Kasumi-1 (cell line): Measurements from ENCODE around the gene RNASE11.
"Not testable (repeated sequence)": the region's sequence is repeated elsewhere in the genome, so short reads cannot be mapped to it uniquely, and the experiment has no call there.

ENCODE experiments used
- DNase-seq, 2 experiments: peaks; one replicate each; lab custom pipeline; 2025; lab: John Stamatoyannopoulos, UW

Gene RNASE11

GRCh38 chr14:20580242-20580641 is 7.6 kb downstream of the RNASE11 start:
- no peak for DNase-seq

DNA sequence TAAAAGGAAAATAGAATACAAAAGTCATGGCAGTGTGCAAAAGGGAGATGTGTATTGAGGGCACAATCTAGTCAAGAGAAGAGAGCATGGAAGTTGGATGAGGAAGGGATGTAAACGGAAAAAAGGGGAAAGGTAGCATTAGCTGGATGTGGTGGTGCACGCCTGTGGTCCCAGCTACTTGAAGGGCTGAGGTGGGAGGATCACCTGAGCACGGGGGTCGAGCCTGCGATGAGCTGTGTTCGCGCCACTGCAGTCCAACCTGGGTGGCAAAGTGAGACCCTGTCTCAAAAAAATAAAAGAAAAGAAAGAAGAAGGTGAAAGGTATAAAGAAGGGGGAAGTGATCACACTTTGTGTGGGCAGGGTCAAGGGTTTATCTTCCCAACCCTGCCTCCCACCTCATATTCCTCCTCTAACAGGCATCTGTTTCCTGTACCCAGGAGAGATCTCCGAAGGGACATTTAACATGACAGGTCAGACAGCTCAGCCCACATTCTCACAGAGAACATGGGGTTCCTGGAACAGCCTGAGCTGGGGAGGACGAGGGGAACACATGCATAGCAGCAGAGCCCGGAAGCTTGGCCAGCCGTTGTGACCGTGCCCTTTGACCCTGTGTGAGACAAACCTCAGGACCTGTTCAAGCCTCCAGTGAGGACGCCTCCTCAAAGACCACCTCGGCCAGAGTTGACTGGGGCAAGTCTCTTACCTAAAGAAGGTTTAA is 8.9 kb downstream of the RNASE11 start:
- DNase-seq = no peak

GRCh38 chr14:20578325-20578724 is 9.5 kb downstream of the RNASE11 start:
- DNase-seq = no peak

DNA sequence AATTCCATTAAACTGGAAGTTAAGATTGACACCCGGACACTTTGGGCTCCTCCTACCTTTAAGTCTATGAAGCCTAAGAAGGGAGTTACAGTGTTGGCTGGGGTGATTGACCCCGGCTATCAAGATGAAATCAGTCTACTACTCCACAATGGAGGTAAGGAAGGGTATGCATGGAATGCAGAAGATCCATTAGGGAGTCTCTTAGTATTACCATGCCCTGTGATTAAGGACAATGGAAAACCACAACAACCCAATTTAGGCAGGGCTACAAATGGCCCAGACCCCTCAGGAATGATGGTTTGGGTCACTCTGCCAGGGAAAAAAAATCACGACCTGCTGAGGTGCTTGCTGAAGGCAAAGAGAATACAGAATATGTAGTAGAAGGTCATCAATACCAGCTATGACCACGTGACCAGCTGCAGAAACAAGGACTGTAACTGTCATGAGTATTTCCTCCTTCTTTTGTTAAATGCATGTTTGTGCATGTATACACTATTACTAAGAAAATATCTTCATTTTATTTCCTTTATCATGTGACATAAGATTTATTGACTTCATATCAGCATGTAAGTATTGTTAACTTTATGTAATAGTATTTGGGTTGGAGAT is 15.3 kb downstream of the RNASE11 start:
- not testable (repeated sequence) for DNase-seq

DNA sequence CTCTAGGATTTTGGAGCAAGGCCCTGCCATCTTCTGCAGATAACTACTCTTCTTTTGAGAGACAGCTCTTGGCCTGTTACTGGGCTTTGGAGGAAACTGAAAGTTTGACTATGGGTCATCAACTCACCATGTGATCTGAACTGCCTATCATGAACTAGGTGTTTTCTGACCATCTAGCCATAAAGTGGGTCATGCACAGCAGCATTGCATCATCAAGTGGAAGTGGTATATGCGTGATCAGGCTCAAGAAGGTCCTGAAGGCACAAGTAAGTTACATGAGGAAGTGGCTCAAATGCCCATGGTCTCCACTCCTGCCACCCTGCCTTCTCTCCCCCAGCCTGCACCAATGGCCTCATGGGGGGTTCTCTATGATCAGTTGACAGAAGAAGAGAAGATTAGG is 17.1 kb downstream of the RNASE11 start:
- DNase-seq = not testable (repeated sequence)

DNA sequence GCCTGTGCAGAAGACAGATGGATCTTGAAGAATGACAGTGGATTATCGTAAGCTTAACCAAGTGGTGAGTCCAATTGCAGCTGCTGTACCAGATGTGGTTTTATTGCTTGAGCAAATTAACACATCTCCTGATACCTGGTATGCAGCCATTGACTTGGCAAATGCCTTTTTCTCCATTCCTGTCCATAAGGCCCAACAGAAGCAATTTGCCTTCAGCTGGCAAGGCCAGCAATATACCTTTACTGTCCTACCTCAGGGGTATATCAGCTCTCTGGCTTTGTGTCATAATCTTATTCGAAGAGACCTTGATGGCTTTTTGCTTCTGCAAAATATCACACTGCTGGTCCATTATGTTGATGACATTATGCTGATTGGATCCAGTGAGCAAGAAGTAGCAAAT is 17.9 kb downstream of the RNASE11 start:
- not testable (repeated sequence) for DNase-seq

GRCh38 chr14:20569066-20569465 is 18.7 kb downstream of the RNASE11 start:
- no peak for DNase-seq

- no peak for DNase-seq
These were observed 19.4 kb downstream of the RNASE11 start for GRCh38 chr14:20568393-20568792.

GRCh38 chr14:20567199-20567598 is 20.6 kb downstream of the RNASE11 start:
- not testable (repeated sequence) for DNase-seq

DNA sequence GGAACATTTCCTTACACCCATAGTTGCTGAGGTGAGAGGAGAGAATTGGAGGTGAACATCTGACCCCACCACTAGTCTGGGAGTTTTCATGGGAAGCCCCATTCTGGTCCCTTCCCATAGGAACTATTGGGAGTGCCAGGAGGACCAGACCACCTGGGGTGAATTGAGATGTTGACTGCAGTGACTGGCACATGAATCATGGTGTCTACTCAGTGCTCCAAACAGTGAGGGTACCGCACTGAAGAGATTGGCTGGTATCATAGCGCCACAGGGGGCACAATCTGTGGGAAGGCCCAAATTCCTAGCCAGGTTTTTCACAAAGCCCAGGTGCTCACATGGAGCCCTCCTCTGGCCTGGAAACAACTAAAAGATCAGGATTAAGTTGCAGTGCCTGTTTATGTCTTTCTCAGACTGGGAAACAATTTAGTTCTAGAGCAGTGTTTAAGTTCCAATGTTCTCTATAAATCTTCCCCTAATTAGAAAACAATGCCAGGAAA is 23.3 kb downstream of the RNASE11 start:
- DNase-seq = no peak

DNA sequence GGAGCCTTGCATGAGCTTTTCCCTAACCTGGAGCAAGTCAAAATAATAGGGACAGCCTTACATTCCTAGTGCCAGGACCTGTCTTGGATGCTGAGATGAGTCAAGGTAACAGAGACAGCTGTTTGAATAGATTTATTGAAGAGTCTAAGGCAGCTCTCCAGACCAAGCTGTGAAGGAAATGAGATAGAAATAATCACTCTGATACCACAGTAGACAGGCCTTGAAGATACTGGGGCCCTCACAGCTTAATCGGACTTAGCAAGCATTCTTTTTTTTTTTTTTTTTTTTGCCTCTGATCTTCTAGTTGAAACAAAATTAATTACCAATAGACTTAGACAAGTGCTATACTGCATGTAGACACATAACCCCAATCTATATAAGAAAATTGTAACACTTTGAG is 23.8 kb downstream of the RNASE11 start:
- DNase-seq = no peak

- DNase-seq = no peak
These were observed 26.8 kb downstream of the RNASE11 start, which contains the start of gene RNASE9 for GRCh38 chr14:20560961-20561360. Gene RNASE9, minus strand, starts transcription at chr14:20561047.

DNA sequence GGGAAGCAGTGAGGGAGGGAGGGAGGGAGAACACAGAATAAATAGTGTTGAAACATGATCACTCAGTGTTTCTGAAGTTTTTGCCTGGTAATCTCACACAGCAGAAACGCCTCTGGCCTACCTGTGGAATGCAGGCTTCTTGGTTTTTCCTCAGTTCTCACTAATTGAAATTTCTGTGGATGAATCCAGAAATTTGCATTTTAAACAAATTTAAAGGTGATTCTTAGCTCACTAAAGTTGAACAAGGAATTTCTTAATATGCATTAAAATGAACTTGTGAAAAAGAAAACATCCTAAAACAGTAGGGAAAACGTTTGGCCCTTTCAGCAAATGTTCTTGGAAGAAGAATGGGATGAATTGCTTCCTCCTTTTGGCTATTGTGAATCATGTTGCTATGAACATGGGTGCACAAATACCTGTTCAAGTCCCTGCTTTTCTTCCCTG is 28.3 kb downstream of the RNASE11 start:
- no peak for DNase-seq

GRCh38 chr14:20557212-20557542 is 30.6 kb downstream of the RNASE11 start:
- no peak for DNase-seq

DNA sequence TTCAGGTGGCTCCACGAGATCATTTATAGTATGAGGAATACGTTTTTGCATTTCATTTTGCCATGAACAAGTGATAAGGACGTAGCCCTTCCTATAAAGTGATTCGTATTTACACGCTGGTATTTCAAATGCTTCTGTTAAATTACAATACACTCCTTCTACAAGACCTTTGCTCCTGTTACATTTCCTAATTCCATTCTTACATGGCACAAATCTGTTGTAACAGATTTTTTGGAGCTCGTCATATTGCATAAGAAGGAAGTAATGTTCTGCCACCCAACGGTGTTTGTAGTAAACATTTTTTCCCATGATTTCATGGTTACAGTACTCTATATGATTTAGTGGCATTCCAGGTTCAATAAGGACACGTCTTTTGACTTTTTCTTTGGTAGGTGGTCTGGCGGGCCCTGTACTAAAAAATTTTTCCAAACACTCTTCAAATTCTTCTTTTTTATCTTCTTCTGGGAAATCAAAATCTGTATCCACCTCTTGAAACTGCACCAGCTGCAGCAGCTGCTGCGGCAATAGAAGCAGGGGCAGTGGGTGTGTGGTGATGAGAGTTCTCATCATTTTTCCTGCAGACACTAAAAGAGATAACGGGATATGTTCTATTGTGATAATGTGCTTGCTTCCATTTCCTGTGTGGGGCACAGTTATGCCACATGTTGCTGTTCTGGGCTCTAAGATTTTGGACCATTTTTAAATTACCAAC is 31.1 kb downstream of the RNASE11 start:
- DNase-seq = no peak

DNA sequence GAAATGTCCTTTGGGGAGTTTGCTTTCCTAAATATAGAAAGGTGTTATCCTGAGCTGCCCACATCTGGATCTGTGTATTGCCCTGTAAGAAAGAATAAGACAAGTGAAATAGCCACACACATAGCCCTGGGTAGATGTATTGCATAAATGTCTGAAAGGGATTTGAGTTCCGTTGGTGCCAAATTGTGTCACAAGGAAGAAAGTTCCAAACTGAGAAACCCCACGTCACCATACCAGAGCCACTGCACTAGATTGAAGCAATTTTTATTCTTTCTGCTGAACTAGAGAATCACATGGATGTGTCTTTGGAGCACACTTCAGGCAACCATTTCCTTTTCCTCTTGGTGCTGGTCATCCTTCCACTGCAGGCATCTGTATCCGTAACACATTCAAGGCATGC is 32.0 kb downstream of the RNASE11 start:
- no peak for DNase-seq

DNA sequence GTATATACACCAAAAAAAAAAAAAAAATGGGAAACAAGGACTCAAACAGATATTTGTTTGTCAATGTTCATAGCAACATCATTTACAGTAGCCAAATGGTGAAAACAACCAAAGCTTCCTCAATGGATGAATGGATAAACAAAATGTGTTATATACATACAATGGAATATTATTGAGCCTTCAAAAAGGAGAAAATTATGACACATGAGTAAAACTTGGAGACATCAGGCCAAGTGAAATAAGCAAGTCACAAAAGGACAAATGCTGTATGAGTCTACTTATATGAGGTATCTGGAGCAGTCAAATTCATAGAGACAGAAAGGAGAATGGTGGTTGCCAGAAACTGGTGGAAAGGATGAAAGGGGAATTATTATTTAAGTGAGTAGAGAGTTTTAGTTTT is 34.8 kb downstream of the RNASE11 start:
- no peak for DNase-seq

DNA sequence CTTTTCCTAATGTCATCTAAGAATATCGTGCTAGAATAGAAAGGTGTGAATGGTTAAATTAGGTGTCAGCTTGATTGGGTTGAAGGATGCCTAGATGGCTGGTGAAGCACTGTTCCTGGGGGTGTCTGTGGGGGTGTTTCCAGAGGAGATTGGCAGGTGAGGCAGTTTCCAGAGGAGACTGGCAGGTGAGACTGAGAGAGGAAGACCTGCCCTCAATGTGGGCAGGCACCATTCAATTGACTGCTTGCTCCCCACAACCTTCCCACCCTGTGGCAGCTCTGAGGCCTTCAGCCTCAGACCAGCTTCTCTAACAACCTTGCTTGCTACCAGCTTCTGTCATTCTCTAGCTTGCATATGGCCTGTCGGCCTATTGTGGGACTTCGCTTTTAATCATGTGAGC is 36.2 kb downstream of the RNASE11 start:
- no peak for DNase-seq

GRCh38 chr14:20550926-20551325 is 36.9 kb downstream of the RNASE11 start:
- no peak for DNase-seq

DNA sequence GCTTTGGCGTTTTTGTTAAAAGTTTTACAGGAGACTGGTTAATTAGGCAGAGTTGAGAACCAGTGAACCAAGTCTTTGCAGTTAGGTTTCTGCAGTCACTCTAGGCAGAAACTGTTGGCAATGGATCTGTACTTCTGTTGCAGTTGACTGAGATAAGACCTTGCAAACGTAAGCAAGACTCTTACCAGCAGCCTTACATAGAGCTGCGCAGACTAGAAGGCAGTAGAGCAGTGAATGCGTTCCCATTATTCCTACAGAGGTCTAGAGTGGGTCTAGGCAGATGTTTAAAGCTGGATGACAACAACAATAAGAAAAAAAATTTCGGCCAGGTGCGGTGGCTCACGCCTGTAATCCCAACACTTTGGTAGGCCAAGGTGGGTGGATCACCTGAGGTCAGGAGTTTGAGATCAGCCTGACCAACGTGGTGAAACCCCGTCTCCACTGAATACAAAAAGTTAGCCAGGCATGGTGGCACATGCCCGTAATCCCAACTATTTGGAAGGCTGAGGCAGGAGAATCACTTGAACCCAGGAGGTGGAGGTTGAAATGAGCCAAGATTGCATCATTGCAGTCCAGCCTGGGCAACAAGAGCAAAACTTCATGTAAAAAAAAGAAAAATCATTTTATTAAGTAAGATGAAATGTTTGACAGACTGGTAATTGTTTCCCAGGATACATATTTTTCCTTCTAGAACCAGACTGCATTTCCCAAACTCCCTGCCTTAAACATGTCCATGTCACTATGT is 39.2 kb downstream of the RNASE11 start:
- no peak for DNase-seq

GRCh38 chr14:20546877-20547276 is 40.9 kb downstream of the RNASE11 start:
- no peak for DNase-seq

DNA sequence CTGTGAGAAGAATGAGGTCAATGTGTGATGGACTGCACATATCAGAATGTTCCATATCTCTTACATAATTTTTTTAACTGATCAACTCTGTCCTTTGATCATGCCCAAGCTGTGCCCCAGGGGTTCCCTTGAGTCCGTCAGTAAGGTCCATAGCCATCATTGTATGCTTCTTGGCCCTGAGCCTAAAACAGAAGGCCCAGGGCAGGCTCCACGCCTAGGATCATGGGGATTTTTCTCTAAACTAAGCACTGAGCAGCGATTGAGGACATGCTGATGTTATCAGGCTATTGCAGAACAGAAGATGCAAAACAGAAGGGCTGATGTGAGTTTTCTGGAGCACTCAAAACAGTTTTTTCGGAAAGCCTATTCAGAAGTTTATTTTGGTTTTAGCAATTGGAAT is 47.9 kb downstream of the RNASE11 start:
- DNase-seq = no peak
